Putamen (tissue), 1 donor: ENCODE results near the gene CAMK1D.

Experiments used
- DNase-seq: peaks from one replicate; pipeline ENCODE4 v3.0.0-alpha.2; 2016; ENCODE audit warnings: low spot score

Gene CAMK1D

GRCh38 chr10:12375076-12375504, 25.7 kb downstream of the CAMK1D start:
- no peak for DNase-seq

- DNase-seq = no peak
Measured at GRCh38 chr10:12376211-12376610, 26.9 kb downstream of the CAMK1D start.

GRCh38 chr10:12377658-12378290, 28.4 kb downstream of the CAMK1D start:
- no peak for DNase-seq

- no peak for DNase-seq
Measured at GRCh38 chr10:12380999-12381398, 31.7 kb downstream of the CAMK1D start.

GRCh38 chr10:12381536-12382156, 32.3 kb downstream of the CAMK1D start:
- no peak for DNase-seq

GRCh38 chr10:12382157-12382548, 32.8 kb downstream of the CAMK1D start:
- DNase-seq = no peak

GRCh38 chr10:12382956-12383531, 33.7 kb downstream of the CAMK1D start:
- DNase-seq = no peak

GRCh38 chr10:12384906-12385305, 35.6 kb downstream of the CAMK1D start:
- DNase-seq = no peak

- peak; percentile 39 for DNase-seq
Measured at GRCh38 chr10:12387561-12388210, 38.3 kb downstream of the CAMK1D start.

- DNase-seq = peak; percentile 66
Measured at GRCh38 chr10:12388671-12389070, 39.3 kb downstream of the CAMK1D start.

GRCh38 chr10:12389154-12389734, 39.9 kb downstream of the CAMK1D start:
- no peak for DNase-seq

- DNase-seq = no peak
Measured at GRCh38 chr10:12390733-12391132, 41.4 kb downstream of the CAMK1D start.

GRCh38 chr10:12391206-12391605, 41.9 kb downstream of the CAMK1D start:
- DNase-seq = peak; percentile 32

GRCh38 chr10:12393831-12394230, 44.5 kb downstream of the CAMK1D start:
- no peak for DNase-seq

- no peak for DNase-seq
Measured at GRCh38 chr10:12394241-12395033, 45.1 kb downstream of the CAMK1D start.

GRCh38 chr10:12396093-12396492, 46.7 kb downstream of the CAMK1D start:
- no peak for DNase-seq

GRCh38 chr10:12396567-12396966, 47.2 kb downstream of the CAMK1D start:
- DNase-seq = no peak

- DNase-seq = no peak
Measured at GRCh38 chr10:12397147-12397896, 48.0 kb downstream of the CAMK1D start.

- no peak for DNase-seq
Measured at GRCh38 chr10:12397941-12398340, 48.6 kb downstream of the CAMK1D start.

- no peak for DNase-seq
Measured at GRCh38 chr10:12400266-12400931, 51.1 kb downstream of the CAMK1D start.

- DNase-seq = no peak
Measured at GRCh38 chr10:12401466-12401865, 52.1 kb downstream of the CAMK1D start.
